GM18907 (cell line): ENCODE measurements around the gene ZNF660.
A peak's percentile ranks its signal among the peaks of the same experiment; 100 is the strongest.

Experiments
- ATAC-seq: cut with Tn5 transposase; IDR thresholded peaks from one replicate; pipeline ENCODE4 v1.9.1; 2021; ENCODE audit warnings: mild to moderate bottlenecking, moderate library complexity; ENCODE audit not compliant: unreplicated experiment

The ZNF660 gene

GRCh38 chr3:44628716-44629115 lies 44.0 kb downstream of the ZNF660 start:
- no peak for ATAC-seq

GRCh38 chr3:44632193-44632592 lies 47.4 kb downstream of the ZNF660 start:
- no peak for ATAC-seq

GRCh38 chr3:44642337-44642736 lies 57.6 kb downstream of the ZNF660 start:
- no peak for ATAC-seq

- no peak for ATAC-seq
These were observed 58.3 kb downstream of the ZNF660 start for GRCh38 chr3:44643024-44643423.

GRCh38 chr3:44647771-44648170 lies 63.0 kb downstream of the ZNF660 start:
- no peak for ATAC-seq

DNA sequence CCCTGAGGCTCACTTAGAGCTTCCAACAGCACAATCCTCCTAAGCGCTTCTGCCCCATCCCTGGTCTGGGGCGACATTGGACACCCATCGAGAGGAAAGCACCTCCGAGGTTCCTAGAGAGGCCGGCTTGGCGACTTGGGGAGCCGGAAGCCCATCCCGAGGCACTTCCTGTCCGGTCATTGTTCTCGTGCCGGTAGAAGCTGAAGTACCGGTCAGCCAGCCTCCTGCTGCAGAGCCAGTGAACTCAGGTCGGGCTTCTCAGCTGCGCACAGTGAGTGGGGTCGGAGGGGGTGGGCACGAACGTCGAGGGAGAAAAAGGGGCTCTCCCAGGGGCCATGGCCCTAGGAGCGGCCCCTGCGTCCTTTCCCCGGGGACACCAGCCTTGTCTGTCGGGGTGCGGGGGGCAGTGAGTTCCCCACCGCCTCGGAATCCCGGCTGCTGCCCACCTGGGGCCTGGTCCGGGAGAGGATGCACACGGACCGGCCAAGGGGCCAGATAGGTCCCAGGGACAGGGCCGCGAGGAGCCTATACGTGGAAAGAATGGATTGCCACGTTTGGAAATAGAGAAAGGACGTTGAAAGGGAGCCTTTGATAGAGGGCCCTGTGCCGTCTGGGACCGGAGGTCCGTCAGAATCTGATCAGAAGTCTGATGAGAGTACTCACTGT lies 63.9 kb downstream of the ZNF660 start, which contains the start of gene ZNF35:
ZNF35 (plus strand) TSS at position 169 of the 666 bp plus-strand sequence. CDS start 2,336 bp downstream, outside the sequence.
- peak; percentile 96 for ATAC-seq
